ENCODE results near the gene POLL.

POLL gene

GRCh38 chr10:101564490-101564991 is 23.5 kb downstream of the POLL start:
- H3K27me3 ChIP-seq = peaks cover 4% of the 10 kb centered on the region
- no peaks in the 10 kb centered on the region for H3K36me3 ChIP-seq
- peaks cover 22% of the 10 kb centered on the region for H3K4me1 ChIP-seq
- DNase-seq = no peak
- H3K4me3 ChIP-seq (ENCODE audit: low read depth, low read length) = no peak overlapping the region
- TF ChIP-seq CTCF (IDR thresholded peaks at IDR 0.05; ENCODE audit: low read depth, low read length) = no peak
- no peaks in the 10 kb centered on the region for H3K9me3 ChIP-seq

- Histone ChIP-seq H3K9me3 (no peaks in the 10 kb centered on the region), H3K4me3 (ENCODE audit: low read depth, low read length) (no peak overlapping the region), H3K4me1 (peaks cover 29% of the 10 kb centered on the region), H3K36me3 (no peaks in the 10 kb centered on the region), H3K27me3 (no peaks in the 10 kb centered on the region)
- no peak for TF ChIP-seq CTCF (IDR thresholded peaks at IDR 0.05; ENCODE audit: low read depth, low read length)
- no peak for DNase-seq
These were observed 24.5 kb downstream of the POLL start for GRCh38 chr10:101563497-101564040.

- Histone ChIP-seq H3K36me3 (no peaks in the 10 kb centered on the region), H3K4me3 (ENCODE audit: low read depth, low read length) (no peak overlapping the region), H3K27me3 (no peaks in the 10 kb centered on the region), H3K4me1 (peaks cover 33% of the 10 kb centered on the region), H3K9me3 (no peaks in the 10 kb centered on the region)
- no peak for TF ChIP-seq CTCF (IDR thresholded peaks at IDR 0.05; ENCODE audit: low read depth, low read length)
- DNase-seq = no peak
These were observed 25.1 kb downstream of the POLL start for GRCh38 chr10:101563007-101563406.

GRCh38 chr10:101562231-101562630 is 25.8 kb downstream of the POLL start:
- TF ChIP-seq CTCF (IDR thresholded peaks at IDR 0.05; ENCODE audit: low read depth, low read length) = no peak
- no peaks in the 10 kb centered on the region for H3K36me3 ChIP-seq
- H3K4me3 ChIP-seq (ENCODE audit: low read depth, low read length) = no peak overlapping the region
- DNase-seq = no peak
- H3K27me3 ChIP-seq = no peaks in the 10 kb centered on the region
- no peaks in the 10 kb centered on the region for H3K9me3 ChIP-seq
- peaks cover 33% of the 10 kb centered on the region for H3K4me1 ChIP-seq

GRCh38 chr10:101561068-101561915 is 26.8 kb downstream of the POLL start:
- Histone ChIP-seq H3K36me3 (no peaks in the 10 kb centered on the region), H3K27me3 (no peaks in the 10 kb centered on the region), H3K4me1 (peaks cover 33% of the 10 kb centered on the region), H3K9me3 (no peaks in the 10 kb centered on the region), H3K4me3 (ENCODE audit: low read depth, low read length) (no peak overlapping the region)
- TF ChIP-seq CTCF (IDR thresholded peaks at IDR 0.05; ENCODE audit: low read depth, low read length) = no peak
- no peak for DNase-seq
